ENCODE measurements around the gene SMCHD1.
"Not testable (repeated sequence)": the region's sequence is repeated elsewhere in the genome, so short reads cannot be mapped to it uniquely, and the experiment has no call there.

The SMCHD1 gene

DNA sequence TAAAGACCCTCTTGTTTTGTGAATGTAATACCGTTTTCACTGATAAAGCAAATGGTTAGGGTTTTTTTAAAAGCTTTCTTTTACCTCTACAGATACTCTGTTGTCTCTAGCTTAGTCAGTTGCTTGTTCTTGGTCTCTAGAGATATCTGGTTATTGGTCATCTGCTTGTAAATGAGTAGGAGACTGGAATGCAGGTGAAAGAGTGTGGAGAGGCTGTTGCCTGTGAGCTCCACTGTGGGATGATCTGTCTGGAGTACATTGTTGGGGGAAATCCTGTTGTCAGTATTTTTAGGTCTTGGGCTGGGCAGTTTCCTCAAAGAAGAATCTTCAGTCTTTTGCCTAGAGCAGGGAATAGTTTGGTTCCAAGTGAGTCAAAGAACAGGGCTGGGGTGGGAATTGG is 67.7 kb downstream of the SMCHD1 start:
- no peak for DNase-seq

DNA sequence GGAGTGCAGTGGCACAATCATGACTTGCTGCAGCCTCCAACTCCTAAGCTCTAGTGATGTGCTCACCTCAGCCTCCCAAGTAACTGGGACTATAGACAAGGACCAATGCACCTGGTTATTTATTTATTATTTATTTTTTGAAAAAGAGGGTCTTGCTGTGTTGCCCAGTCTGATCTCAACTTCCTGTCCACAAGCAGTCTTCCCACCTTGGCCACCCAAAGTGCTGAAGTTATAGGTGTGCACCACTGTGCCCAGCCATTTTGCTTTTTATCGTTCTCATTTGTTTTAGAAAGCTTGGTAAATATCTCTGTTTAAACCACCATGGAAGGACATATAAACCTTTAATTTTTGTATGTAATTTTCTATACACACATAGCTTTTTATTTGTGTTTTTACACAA is 74.2 kb downstream of the SMCHD1 start:
- DNase-seq = no peak

GRCh38 chr18:2736823-2737222 is 81.3 kb downstream of the SMCHD1 start:
- DNase-seq = no peak

DNA sequence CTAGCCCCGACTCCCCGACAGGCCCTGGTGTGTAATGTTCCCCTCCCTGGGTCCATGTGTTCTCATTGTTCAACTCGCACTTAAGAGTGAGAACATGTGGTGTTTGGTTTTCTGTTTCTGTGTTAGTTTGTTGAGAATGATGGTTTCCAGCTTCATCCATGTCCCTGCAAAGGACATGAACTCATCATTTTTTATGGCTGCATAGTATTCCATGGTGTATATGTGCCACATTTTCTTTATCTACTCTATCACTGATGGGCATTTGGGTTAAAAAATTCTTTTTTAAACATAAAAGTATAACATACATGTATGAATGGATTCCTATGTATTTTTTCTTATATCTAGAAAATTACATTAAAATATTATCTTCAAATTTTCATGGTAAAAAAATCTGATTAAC is 84.6 kb downstream of the SMCHD1 start:
- DNase-seq = not testable (repeated sequence)

- no peak for DNase-seq
These were observed 90.7 kb downstream of the SMCHD1 start for GRCh38 chr18:2746274-2746673.

DNA sequence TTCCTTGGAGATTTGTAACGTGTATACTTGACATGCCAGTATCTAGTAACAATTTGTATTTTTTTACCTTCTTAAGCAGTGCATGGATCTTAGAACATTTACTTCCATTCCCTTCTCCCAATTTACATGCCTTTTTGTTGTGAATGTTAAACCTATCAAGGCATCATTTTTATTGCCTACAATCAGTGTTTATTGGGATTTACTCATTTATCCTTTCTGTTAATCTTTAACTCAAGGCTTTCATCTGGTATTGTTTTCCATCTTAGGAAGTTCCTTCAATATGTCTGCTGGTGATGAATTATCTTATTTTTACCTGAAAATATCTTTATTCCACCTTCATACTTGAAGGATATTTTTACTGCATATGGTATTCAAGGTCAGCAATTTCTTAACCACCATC is 102.8 kb downstream of the SMCHD1 start:
- DNase-seq = no peak

DNA sequence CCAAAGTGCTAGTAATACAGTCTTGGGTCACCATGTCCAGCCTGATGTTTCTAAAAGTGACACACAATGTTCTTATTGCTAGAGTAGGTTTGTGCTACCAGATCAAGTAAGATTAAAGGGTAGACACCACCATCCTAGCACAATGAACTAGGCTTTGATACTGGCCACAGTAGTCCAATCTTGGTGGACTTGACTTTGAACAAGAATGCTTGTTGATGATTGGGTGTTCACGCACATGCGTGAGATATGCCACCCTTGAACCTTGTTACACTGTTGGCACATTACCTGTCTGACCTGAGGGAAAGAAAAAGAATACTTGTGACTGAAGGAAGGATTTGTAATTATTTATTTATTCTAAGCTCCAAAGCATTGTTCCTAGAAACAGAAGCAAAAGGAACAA is 119.1 kb downstream of the SMCHD1 start:
- no peak for DNase-seq

DNA sequence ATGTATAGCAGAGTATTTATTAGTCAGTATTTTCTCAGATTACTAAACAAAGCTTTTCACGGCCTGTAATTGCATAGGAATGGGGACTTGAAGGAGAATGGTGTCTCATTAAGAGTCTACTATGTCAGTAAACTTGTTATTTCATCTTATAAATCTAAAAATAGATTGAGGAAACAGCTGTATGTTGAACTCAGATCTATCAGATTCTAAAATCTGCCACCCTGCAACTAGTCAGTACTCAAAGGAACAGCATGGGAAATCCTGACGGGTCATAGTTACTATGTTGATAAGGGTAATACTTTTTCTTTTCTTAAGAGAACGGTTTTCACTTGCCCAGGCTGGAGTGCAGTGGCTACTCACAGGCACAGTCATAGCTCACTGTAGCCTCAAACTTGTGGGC is 121.1 kb downstream of the SMCHD1 start:
- no peak for DNase-seq

GRCh38 chr18:2777241-2777640 is 121.7 kb downstream of the SMCHD1 start:
- DNase-seq = no peak

DNA sequence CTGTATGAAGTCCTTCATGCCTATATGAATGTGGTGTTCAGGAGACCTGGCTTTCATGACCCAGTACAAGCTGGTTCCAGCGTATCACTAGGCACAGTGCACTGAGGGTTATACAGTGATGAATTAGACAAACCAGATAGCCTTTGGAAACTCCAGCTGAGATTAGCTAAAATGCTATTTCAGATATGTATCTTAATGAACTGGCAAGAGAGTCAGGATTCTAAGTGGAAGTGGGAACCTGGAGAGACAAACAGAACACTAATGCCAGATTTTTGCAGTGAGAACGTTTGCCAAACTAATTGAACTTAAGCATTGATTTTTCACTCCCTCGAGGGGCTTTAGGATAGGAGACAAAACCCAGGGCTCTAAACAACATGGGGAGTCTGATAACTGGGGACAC is 125.2 kb downstream of the SMCHD1 start:
- DNase-seq = no peak

DNA sequence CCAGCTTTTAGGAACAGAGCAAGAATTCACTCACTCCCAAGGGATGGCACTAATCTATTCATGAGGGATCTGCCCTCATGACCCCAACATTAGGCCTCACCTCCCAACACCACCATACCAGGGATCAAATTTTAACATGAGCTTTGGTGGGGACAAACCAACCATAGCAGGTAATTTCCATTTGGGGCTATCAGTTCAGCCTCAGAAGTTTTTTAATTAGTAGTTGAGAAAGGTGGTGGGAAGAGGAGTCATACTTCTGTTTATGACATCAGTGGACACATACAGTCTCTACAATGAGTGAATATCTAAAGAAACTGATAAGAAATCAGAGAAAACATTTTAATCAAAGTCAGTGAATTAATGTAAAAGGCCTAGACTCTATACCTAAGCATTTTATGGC is 131.7 kb downstream of the SMCHD1 start:
- DNase-seq = no peak

DNA sequence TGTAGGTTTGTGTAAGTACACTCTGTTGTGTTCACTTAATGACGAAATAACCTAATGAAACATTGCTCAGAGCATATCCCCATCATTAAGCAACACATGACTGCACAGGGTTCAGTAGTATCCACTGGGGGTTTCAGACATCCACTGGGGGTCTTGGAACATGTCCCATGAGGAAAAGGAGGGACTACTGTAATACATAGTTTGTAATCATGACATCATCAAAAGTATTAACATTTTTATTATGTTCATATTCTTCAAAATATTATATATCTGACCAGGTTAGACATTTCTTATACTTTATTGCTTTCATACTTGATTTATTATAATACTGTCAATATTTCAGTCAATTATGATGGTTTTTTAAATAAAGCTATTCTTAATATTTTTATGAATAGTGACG is 136.9 kb downstream of the SMCHD1 start:
- DNase-seq = no peak

- no peak for DNase-seq
These were observed 138.6 kb downstream of the SMCHD1 start for GRCh38 chr18:2794159-2794558.

DNA sequence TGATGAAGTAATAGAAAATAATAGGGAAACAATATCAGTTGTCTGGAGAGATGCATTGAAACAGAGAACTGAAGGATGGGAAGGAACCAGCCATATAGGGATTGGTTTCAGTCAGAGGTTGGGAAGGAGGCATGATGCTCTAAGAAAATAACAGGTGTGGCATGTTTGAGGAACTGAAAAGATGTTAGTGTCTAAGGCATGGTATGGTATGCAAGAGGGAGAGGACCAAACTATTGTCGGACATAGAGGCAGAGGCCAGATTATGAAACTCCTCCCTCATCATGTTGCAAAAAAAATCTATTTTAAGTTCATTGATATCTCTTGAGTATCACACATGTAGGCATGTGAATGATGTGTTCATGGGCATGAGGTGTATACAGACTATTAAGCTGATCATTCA is 142.4 kb downstream of the SMCHD1 start:
- DNase-seq = no peak

DNA sequence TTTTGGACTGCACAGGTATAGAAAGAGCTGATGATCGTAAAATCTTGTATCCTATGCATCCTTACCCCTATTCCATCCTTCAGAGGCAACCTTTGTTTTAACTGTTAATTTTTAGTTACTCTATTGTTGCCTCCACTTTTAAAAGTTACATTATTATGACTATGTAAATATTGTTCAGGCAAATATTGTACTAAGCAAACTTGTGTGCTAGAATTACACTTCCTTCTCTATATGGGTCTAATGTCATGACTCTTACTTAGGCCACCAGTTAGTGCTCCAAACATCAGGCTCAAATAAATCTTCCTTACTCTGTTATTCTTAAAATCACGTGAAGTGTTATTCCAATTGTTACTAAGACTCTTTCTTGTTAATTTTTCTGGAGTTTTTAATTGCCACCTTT is 143.8 kb downstream of the SMCHD1 start:
- DNase-seq = no peak

GRCh38 chr18:2805970-2806943 is 150.7 kb downstream of the SMCHD1 start:
- no peak for DNase-seq

GRCh38 chr18:2808640-2809039 is 153.1 kb downstream of the SMCHD1 start:
- not testable (repeated sequence) for DNase-seq

DNA sequence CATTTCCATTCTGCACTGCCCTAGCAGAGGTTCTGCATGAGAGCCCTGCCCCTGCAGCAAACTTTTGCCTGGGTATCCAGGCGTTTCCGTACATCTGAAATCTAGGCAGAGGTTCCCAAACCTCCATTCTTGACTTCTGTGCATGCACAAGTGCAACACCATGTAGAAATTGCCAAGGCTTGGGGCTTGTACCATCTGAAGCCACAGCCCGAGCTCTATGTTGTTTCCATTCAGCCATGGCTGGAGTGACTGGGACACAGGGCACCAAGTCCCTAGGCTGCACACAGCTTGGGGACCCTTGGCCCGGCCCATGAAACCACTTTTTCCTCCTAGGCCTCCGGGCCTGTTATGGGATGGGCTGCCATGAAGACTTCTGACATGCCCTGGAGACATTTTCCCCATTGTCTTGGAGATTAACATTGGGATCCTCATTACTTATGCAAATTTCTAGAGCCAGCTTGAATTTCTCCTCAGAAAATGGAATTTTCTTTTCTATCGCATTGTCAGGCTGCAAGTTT is 154.2 kb downstream of the SMCHD1 start:
- not testable (repeated sequence) for DNase-seq

DNA sequence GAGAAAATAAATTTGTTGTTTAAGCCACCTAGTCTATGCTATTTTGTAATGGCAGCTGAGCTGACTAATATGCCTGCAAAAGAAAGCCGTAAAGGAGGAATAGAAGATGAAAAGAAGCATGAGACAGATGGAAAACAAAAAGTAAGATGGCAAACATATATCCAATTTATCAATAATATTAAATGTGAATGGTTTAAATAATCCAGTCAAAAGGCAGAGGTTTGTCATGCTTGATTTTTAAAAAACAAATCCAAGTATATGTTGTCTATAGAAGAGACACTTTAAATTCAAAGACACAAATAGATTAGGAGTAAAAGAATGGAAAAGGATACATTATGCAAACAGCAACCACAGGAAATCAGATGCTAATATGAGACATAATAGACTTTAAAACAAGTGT is 155.9 kb downstream of the SMCHD1 start:
- DNase-seq = no peak

DNA sequence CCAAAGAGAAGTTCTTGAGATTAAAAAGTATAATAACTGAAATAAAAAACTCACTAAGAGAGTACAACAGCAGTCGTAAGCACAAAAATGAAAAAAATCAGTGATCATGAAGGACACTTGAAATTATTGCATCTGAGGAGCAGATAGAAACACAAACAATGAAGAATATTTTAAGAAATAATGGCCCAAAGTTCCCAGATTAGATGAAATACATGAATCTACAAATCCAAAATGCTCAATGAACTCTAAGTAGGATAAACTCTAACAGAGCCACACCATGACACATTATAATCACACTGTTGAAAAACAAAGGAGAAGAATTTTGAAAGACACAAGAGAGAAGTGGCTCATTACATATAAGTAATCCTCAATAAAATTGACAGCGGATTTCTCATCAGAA is 159.4 kb downstream of the SMCHD1 start:
- DNase-seq = no peak

- DNase-seq = no peak
These were observed 162.8 kb downstream of the SMCHD1 start for GRCh38 chr18:2818281-2818680.

- DNase-seq = no peak
These were observed 166.2 kb downstream of the SMCHD1 start for GRCh38 chr18:2821695-2822094.

GRCh38 chr18:2822213-2822921 is 166.8 kb downstream of the SMCHD1 start:
- no peak for DNase-seq

- DNase-seq = no peak
These were observed 167.7 kb downstream of the SMCHD1 start for GRCh38 chr18:2823202-2823601.

Data from DMS153 (cell line).